Right kidney (tissue), 1 donor: ENCODE data around the gene STARD10.

ENCODE experiments used
- DNase-seq: peaks from one replicate; pipeline ENCODE4 v3.0.0-alpha.2; 2016

STARD10 gene

DNA sequence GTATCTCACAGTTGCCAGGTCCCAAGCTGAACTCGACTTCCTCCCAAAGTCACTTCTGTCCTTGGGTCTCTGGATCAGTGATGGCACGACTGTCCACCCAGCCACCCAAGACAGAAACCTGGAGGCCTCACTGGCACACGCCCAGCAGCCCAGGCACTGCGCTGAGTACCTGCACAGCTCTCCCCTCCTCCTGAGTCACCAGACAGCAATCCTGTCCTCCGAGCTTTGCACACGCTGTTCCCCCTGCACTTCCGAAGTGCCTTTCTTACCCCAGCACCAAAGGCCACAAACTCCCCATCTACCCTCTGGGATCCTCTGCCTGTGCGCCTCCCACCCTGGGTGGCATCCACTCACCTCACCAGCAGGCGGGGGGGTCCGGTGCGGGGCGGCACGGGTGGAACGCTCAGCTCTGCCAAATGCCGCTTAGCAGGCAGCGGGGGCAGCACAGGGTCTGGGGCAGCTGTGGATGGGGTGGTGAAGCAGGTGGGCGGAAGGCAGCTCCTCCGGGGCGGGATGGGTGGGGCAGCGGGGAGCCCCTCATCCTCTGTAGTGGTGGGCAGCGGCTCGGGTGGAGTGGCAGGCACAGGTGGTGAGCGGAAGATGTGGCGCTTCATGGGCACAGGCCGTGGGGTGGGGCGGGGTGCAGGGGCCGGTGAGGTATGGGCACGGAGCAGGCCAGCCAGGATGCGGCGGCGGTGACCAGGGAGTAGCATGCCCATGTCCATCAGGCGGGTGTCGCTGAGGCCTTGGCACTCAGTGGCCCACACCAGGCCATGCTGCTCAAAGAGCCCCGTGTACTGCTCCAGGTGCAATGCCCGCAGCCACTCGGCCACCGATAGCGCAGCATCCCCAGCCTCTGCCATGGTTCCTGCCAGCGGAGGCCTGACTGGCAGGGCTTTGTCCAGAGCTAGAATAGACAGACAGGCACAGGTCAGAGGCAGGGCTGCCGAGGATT, 67.3 kb downstream of the STARD10 start:
- no peak for DNase-seq

GRCh38 chr11:72725724-72726028, 68.2 kb downstream of the STARD10 start:
- DNase-seq = no peak

GRCh38 chr11:72724851-72725723, 68.8 kb downstream of the STARD10 start:
- DNase-seq = peak; percentile 68

GRCh38 chr11:72724021-72724551, 69.8 kb downstream of the STARD10 start:
- no peak for DNase-seq

- no peak for DNase-seq
Measured at GRCh38 chr11:72723508-72723907, 70.3 kb downstream of the STARD10 start.

GRCh38 chr11:72722050-72722748, 71.6 kb downstream of the STARD10 start:
- DNase-seq = peak; percentile 93

GRCh38 chr11:72721689-72722049, 72.2 kb downstream of the STARD10 start:
- peak; percentile 85 for DNase-seq

DNA sequence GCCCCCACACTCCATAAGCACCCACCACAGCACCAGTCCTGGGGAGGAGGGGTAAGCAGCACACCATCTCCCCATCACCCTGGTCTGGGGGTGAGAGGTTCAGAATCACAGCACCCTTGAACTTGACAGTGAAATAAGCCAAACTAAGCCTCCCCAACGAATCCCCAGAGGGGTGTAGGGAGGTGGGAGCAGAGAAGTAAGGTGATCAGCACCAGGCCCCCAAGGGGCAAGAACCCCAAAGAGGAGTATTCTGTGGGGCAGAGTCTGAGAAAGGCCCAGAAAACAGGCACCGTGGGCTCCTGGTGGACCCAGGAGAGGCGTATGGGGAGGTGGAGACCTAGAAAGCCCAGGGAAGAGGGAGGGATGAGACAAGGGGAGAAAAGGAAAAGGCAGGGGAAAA, 72.6 kb downstream of the STARD10 start:
- DNase-seq = no peak

DNA sequence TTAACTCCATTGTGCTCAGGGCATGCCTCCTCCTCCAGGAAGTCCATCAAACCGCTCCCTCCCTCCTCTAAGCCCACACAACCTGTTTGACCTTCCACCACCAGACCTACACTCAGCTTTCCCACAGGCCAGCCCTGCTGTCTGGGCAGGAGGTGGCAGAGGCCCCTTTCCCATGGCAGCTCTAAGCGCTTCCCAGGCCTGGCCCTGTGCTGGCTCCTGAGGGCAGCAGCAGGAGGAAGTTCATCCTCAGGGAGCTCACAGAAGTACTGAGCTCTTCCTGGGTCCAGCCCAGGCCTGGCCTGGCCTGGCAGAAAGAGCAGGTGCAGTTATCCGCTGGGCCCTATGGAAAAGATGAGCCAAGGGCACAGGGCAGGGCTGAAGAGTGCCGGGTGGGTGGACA, 73.1 kb downstream of the STARD10 start:
- DNase-seq = no peak

DNA sequence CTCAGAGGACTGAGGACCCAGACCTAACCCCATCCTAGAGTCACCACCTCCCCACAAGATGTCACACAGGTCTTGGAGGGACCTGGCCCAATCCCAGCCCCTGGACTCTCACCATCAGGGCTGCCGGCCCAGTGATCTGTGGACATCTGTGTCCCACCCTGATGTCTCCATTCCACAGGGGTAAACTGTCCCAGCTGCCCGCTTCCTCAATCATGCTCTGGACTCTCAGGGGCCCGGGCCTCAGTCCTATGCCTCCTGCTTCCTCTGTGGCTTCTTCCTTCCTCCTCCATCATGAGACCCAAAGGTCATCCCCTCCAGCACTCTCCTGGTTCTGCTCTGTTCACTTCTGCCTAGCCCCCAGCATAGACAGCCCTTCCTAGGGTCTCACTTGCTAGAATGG, 73.8 kb downstream of the STARD10 start:
- no peak for DNase-seq

DNA sequence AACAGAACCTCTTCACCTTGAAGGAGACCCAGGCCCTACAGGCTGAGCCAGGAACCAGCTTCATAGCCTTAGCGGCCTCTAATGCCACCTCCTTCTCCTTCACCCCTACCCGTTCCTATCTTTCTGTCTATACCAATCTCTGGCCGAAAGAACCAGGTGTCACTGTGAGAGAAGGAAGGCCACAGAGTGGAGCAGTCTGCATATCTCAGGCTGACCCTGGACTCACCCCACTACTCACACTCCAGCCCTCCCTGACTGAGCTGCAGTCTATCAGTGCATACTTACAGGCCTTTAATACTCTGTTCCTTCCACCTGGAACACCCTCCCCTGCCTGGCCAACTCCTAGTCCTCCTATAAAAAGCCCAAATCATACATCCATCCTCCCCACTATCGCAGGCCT, 74.3 kb downstream of the STARD10 start:
- DNase-seq = no peak

- DNase-seq = no peak
Measured at GRCh38 chr11:72719144-72719543, 74.7 kb downstream of the STARD10 start.

GRCh38 chr11:72718101-72718501, 75.7 kb downstream of the STARD10 start:
- DNase-seq = no peak

GRCh38 chr11:72716788-72717435, 76.9 kb downstream of the STARD10 start:
- DNase-seq = no peak

GRCh38 chr11:72716290-72716689, 77.6 kb downstream of the STARD10 start:
- DNase-seq = no peak

DNA sequence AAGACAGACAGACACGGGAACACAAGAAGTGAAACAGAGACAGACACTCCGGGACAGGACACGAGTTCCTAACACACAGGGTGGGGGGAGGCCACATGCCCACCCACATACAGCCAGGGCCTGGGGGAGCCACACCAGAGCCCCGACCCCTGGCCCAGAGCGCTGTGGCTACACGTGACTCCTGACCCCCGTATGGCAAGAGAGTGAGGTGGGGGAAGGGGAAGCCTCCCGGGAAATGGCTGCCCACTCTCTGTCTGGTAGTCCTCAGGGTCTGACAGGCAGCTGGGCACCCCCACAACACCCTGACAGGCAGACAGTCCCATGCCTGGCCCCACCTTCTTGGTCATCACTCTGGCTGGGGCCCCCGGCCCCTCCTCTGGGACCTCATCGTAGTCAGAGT, 81.0 kb downstream of the STARD10 start:
- DNase-seq = no peak

GRCh38 chr11:72712168-72712751, 81.6 kb downstream of the STARD10 start:
- DNase-seq = peak; percentile 28

DNA sequence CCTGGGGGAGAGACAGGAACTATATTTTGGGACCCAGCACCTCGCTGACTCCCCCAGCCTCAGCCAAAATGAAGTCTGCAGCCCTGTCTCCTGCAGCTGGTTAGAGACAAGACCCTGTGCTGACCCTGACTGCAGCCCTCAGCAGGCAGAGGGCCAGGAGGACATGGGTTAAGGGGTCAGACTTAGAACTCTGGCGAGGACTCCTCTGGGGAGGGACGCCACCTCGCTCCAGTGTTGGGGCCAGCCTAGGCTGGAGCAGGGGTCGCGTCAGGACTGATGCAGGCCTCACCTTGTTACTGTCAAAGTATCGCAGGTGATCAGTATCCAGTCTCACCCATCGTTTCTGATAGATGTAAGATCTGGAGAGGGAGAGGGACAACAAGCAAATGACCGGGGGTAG, 82.7 kb downstream of the STARD10 start:
- DNase-seq = no peak

GRCh38 chr11:72710278-72710677, 83.6 kb downstream of the STARD10 start:
- DNase-seq = no peak

GRCh38 chr11:72709478-72710238, 84.2 kb downstream of the STARD10 start:
- no peak for DNase-seq

DNA sequence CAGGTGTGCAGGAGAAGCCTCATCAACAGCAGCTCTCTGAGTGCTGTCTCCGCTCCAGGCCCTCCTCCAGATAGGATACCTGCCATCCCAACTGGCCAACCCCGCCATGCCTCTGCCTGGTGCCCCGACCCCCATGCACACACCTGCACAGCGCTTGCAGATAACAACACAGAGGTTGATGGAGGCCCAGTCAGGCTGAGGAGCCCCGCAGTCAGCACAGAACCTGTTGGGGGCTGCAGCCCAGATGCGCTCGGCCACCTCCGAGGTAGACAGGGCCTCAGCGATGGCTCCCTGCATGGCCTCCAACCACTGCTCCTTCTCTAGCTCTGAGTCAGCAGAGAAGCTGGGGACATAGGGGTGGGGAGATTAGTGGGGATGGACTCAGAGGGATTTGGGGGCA, 86.8 kb downstream of the STARD10 start:
- DNase-seq = no peak
